Measurements from ENCODE around the gene FERMT2.

DNA sequence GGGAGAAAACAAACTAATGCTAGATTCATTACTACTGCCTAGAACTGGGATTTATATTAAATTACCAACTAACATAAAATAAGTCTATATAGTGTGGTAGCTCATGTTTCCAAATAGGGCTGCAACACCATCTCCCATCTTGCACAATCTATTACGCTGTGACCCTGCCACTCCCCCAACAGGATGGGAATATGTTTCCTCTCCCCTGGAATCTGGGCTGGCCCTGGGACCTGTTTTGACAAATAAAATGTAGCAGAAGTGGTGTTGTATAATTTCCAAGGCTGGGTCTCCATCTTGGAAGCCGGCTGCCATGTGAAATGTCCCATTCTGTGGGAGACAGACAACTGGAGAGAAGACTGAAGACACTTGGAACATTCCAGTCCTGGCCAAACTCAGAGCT, 45.6 kb upstream of the FERMT2 start:
- TF ChIP-seq RAD21 (conservative IDR thresholded peaks at IDR 0.05 in 1 of 2, IDR thresholded peaks at IDR 0.05 in 1 of 2) (no peak), MYC (IDR thresholded peaks at IDR 0.05; ENCODE audit: borderline replicate concordance, low read length) (no peak), SREBF2 (IDR thresholded peaks at IDR 0.05) (no peak), SMC3 (IDR thresholded peaks at IDR 0.05) (no peak)
- TF ChIP-seq, protein P1, sequence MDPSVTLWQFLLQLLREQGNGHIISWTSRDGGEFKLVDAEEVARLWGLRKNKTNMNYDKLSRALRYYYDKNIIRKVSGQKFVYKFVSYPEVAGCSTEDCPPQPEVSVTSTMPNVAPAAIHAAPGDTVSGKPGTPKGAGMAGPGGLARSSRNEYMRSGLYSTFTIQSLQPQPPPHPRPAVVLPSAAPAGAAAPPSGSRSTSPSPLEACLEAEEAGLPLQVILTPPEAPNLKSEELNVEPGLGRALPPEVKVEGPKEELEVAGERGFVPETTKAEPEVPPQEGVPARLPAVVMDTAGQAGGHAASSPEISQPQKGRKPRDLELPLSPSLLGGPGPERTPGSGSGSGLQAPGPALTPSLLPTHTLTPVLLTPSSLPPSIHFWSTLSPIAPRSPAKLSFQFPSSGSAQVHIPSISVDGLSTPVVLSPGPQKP (IDR thresholded peaks at IDR 0.05; ENCODE audit: low read depth, low read length): no peak
- TF ChIP-seq, protein P2, sequence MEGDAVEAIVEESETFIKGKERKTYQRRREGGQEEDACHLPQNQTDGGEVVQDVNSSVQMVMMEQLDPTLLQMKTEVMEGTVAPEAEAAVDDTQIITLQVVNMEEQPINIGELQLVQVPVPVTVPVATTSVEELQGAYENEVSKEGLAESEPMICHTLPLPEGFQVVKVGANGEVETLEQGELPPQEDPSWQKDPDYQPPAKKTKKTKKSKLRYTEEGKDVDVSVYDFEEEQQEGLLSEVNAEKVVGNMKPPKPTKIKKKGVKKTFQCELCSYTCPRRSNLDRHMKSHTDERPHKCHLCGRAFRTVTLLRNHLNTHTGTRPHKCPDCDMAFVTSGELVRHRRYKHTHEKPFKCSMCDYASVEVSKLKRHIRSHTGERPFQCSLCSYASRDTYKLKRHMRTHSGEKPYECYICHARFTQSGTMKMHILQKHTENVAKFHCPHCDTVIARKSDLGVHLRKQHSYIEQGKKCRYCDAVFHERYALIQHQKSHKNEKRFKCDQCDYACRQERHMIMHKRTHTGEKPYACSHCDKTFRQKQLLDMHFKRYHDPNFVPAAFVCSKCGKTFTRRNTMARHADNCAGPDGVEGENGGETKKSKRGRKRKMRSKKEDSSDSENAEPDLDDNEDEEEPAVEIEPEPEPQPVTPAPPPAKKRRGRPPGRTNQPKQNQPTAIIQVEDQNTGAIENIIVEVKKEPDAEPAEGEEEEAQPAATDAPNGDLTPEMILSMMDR (IDR thresholded peaks at IDR 0.05): no peak
- TF ChIP-seq, protein P3, sequence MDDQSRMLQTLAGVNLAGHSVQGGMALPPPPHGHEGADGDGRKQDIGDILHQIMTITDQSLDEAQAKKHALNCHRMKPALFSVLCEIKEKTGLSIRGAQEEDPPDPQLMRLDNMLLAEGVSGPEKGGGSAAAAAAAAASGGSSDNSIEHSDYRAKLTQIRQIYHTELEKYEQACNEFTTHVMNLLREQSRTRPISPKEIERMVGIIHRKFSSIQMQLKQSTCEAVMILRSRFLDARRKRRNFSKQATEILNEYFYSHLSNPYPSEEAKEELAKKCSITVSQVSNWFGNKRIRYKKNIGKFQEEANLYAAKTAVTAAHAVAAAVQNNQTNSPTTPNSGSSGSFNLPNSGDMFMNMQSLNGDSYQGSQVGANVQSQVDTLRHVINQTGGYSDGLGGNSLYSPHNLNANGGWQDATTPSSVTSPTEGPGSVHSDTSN (IDR thresholded peaks at IDR 0.05): no peak
